Fibroblast of mammary gland (primary cell): Measurements from ENCODE around the gene GRIFIN.

Experiments
- DNase-seq: peaks from one replicate; pipeline ENCODE4 v3.0.0-alpha.2; 2010; ENCODE audit warnings: low read depth
- H3K4me3 ChIP-seq: 2 replicates; pipeline ENCODE4 v1.5.1; 2011; ENCODE audit warnings: low read depth, mild to moderate bottlenecking, low read length, moderate library complexity; ENCODE audit not compliant: control insufficient read depth
- CTCF ChIP-seq: conservative IDR thresholded peaks from 2 replicates; pipeline ENCODE4 v1.5.1; 2011; ENCODE audit warnings: low read depth, low read length, inconsistent platforms; ENCODE audit not compliant: control insufficient read depth, insufficient read depth

The GRIFIN gene

GRCh38 chr7:2450198-2451107, 25.7 kb downstream of the GRIFIN start:
- no peak for DNase-seq
- TF ChIP-seq CTCF = no peak
- H3K4me3 ChIP-seq = no peak overlapping the region

- no peak for DNase-seq
- no peak overlapping the region for H3K4me3 ChIP-seq
- no peak for TF ChIP-seq CTCF
Measured at GRCh38 chr7:2446676-2447075, 29.5 kb downstream of the GRIFIN start.

- no peak for DNase-seq
- H3K4me3 ChIP-seq = no peak overlapping the region
- TF ChIP-seq CTCF = no peak
Measured at GRCh38 chr7:2445898-2446555, 30.2 kb downstream of the GRIFIN start.

GRCh38 chr7:2445047-2445446, 31.2 kb downstream of the GRIFIN start:
- TF ChIP-seq CTCF = no peak
- DNase-seq = peak; percentile 31
- H3K4me3 ChIP-seq = no peak overlapping the region

- no peak overlapping the region for H3K4me3 ChIP-seq
- DNase-seq = peak; percentile 78
- TF ChIP-seq CTCF = no peak
Measured at GRCh38 chr7:2444476-2444875, 31.7 kb downstream of the GRIFIN start.

GRCh38 chr7:2443491-2443890, 32.7 kb downstream of the GRIFIN start:
- DNase-seq = no peak
- no peak for TF ChIP-seq CTCF
- H3K4me3 ChIP-seq = no peak overlapping the region
